Measurements from ENCODE around the gene AIFM2. TPM values are rescaled to one million over a fixed set of nuclear protein-coding genes. Genes with fewer than 3 reads are reported as not detected.
A peak's percentile ranks its signal among the peaks of the same experiment; 100 is the strongest.
"Not testable (repeated sequence)": the region's sequence is repeated elsewhere in the genome, so short reads cannot be mapped to it uniquely, and the experiment has no call there.

AIFM2 gene
- total and polyA plus RNA-seq, 9 of the 15 experiments (the other 6 are each of a cell fraction or from before 2014, with no cell fraction given) = 2.7 to 14.1 (median 9.2) TPM

- H3K27ac ChIP-seq (ENCODE audit: extremely low read depth, low read depth, low read length); H3K36me3 ChIP-seq (ENCODE audit: control insufficient read depth, insufficient read depth, low read length); H2AFZ ChIP-seq (ENCODE audit: low read depth, low read length); BruUV-seq (replicated peaks); H3K4me3 ChIP-seq; H3K4me1 ChIP-seq (replicated peaks in 1 of 2; ENCODE audit: control insufficient read depth in 2 of 2, insufficient read depth in 2 of 2, low read length in 2 of 2); POLR2A ChIA-PET; H4K20me1 ChIP-seq (replicated peaks; ENCODE audit: control insufficient read depth, insufficient read depth, low read length); ATAC-seq; H3K9me1 ChIP-seq (ENCODE audit: control insufficient read depth, insufficient read depth, low read length); H3K9me3 ChIP-seq (replicated peaks; ENCODE audit: control insufficient read depth, insufficient read depth, low read depth, low read length); DNase-seq (ENCODE audit: extremely low read depth in 1 of 4, low spot score in 3 of 4); H3K4me2 ChIP-seq (ENCODE audit: insufficient read depth, low read length); H3K9ac ChIP-seq (ENCODE audit: insufficient read depth in 1 of 2, low read depth in 2 of 2, low read length in 2 of 2); CTCF ChIA-PET (ENCODE audit: low intra/inter-chr PET ratio); H3K79me2 ChIP-seq (ENCODE audit: control insufficient read depth, insufficient read depth, low read length); FAIRE-seq; in situ Hi-C loops (cut with MboI); intact Hi-C loops (cut with micrococcal nuclease): not testable (repeated sequence)
- WGBS (ENCODE audit: insufficient coverage, low coverage, missing lambda C conversion rate) = 21% methylated on average over 11 of the region's 11 CpGs
- TF ChIP-seq SMAD4 (CRISPR knock-in tag; conservative IDR thresholded peaks at IDR 0.05) = peak; percentile 93
- peak; percentile 65 for TF ChIP-seq CBFA2T3 (IDR thresholded peaks at IDR 0.05)
- TF ChIP-seq, protein P1, sequence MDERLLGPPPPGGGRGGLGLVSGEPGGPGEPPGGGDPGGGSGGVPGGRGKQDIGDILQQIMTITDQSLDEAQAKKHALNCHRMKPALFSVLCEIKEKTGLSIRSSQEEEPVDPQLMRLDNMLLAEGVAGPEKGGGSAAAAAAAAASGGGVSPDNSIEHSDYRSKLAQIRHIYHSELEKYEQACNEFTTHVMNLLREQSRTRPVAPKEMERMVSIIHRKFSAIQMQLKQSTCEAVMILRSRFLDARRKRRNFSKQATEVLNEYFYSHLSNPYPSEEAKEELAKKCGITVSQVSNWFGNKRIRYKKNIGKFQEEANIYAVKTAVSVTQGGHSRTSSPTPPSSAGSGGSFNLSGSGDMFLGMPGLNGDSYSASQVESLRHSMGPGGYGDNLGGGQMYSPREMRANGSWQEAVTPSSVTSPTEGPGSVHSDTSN (CRISPR knock-in tag; IDR thresholded peaks at IDR 0.05; ENCODE audit: low read depth) = not testable (repeated sequence)
- TF ChIP-seq, protein P1 (tag; conservative IDR thresholded peaks at IDR 0.05; ENCODE audit: low read depth) = peak; percentile 51
- peak; percentile 8; the same call in 1 of the 2 replicates for TF ChIP-seq NCOR1 (IDR thresholded peaks at IDR 0.05)
- TF ChIP-seq TAL1 (IDR thresholded peaks at IDR 0.05) = peak; percentile 22; the same call in 1 of the 2 replicates
- TF ChIP-seq NFIC (IDR thresholded peaks at IDR 0.05) = 0 out of 2 replicates have a peak, but pooled peaks have one; percentile 23
- TF ChIP-seq TCF3 (CRISPR knock-in tag; IDR thresholded peaks at IDR 0.05) = peak; percentile 22; the same call in 1 of the 2 replicates
- peak; percentile 58 for TF ChIP-seq MEIS2 (IDR thresholded peaks at IDR 0.05; ENCODE audit: partially characterized antibody)
- peak; percentile 16; the same call in 1 of the 2 replicates for TF ChIP-seq CXXC5 (CRISPR knock-in tag; IDR thresholded peaks at IDR 0.05)
- peaks cover 19 to 57% of the 10 kb centered on the region in 2 experiments for H3K27me3 ChIP-seq (ENCODE audit: control insufficient read depth in 2 of 2, insufficient read depth in 2 of 2, low read length in 2 of 2)
Measured at GRCh38 chr10:70101068-70101562, 31.5 kb downstream of the AIFM2 start.
